ENCODE measurements around the gene KRT80.

Gene KRT80

DNA sequence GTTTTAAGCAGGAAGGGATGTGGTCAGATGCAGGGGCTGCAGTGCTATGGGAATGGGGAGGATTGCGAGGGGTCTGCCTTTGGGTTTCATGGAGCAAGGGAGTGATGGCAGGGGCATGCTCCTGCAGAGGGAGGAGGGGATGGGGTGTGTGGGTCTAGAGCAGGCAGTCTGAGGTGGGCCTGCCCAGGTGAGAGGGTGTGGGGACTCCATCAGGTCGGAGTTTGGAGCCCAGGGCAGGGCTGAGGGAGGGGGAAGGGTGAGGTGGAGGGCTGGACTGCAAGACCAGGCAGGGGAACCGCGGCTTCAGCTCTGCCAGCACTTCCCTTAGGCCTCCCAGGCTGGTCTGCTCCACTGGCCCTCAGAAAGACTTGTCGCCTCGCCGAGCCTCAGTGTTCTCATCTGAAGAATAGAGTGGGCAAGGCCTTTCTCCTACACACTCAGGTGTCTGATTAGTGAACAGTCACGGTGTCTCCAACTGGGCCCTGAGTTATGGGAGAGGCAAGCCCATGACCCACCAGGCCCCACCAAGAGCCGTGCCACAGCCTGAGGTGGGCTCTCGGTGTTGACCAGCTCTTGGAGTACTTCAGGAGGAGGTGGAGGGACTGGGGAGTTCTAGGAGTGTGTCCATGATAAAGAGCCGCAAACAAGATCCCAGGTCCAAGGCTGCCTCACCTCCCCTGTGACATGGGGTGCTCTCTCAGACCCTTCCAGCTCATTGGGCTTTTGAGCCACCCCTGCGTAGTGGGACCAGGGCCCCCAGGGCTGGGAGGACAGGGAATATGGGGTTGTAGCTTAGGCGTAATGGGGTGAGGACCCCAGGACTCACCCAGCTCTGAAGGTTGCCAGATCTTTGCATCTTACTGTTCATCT, 20.1 kb upstream of the KRT80 start:
- H2AFZ ChIP-seq = no peak overlapping the region
- H3K4me1 ChIP-seq = peaks cover 37% of the 10 kb centered on the region
- H3K9ac ChIP-seq = no peak overlapping the region
- H3K27me3 ChIP-seq (ENCODE audit: control insufficient read depth, insufficient read depth, low read length) = no peaks in the 10 kb centered on the region
- no peaks in the 10 kb centered on the region for H3K79me2 ChIP-seq
- TF ChIP-seq, protein P1, sequence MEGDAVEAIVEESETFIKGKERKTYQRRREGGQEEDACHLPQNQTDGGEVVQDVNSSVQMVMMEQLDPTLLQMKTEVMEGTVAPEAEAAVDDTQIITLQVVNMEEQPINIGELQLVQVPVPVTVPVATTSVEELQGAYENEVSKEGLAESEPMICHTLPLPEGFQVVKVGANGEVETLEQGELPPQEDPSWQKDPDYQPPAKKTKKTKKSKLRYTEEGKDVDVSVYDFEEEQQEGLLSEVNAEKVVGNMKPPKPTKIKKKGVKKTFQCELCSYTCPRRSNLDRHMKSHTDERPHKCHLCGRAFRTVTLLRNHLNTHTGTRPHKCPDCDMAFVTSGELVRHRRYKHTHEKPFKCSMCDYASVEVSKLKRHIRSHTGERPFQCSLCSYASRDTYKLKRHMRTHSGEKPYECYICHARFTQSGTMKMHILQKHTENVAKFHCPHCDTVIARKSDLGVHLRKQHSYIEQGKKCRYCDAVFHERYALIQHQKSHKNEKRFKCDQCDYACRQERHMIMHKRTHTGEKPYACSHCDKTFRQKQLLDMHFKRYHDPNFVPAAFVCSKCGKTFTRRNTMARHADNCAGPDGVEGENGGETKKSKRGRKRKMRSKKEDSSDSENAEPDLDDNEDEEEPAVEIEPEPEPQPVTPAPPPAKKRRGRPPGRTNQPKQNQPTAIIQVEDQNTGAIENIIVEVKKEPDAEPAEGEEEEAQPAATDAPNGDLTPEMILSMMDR (IDR thresholded peaks at IDR 0.05) = no peak
- H3K4me2 ChIP-seq (ENCODE audit: low read length) = no peak overlapping the region
- no peak overlapping the region for H3K27ac ChIP-seq
- H3K9me3 ChIP-seq (ENCODE audit: control insufficient read depth, low read length) = no peaks in the 10 kb centered on the region
- H3K36me3 ChIP-seq (ENCODE audit: control insufficient read depth, insufficient read depth, low read length) = no peaks in the 10 kb centered on the region
- no peak overlapping the region for H3K4me3 ChIP-seq (ENCODE audit: low read depth, low read length)

DNA sequence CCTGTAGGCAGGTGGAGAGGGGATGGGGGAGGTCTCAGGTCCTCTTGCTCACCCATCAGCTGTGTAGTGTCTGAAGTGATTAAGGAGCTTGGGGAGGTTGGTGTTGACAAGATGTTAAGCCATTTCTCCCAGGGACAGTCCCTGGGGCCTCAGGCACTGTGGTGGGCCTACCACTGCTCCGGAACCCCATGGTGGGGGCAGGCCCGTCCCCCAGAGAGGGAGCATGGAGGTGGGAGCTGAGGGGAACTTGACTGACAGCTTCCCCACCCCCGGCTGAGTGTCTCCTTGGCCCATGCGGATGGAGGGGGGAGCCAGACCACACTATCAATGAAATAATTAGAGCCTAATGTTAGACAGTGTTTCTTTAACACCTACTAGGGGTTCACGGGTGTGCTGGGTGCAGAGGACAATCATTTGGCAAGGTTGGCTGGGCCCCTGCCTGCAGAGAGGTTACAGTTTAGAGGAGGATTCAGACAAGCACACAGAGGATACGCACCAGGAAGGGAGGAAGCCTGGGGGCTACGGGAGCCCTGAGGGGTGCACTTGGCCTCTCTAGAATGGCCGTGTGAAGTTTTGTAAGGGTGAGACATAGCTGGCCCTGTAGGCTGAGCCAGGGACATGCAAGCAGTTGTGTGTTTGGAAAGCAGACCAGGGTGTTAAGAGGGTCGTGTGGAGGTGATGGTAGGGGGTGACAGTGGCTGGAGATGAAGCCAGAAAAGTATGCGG, 19.3 kb upstream of the KRT80 start:
- H3K4me1 ChIP-seq = peaks cover 29% of the 10 kb centered on the region
- no peak overlapping the region for H3K4me3 ChIP-seq (ENCODE audit: low read depth, low read length)
- H3K9ac ChIP-seq = no peak overlapping the region
- H2AFZ ChIP-seq = no peak overlapping the region
- no peak overlapping the region for H3K27ac ChIP-seq
- H3K79me2 ChIP-seq = no peaks in the 10 kb centered on the region
- H3K27me3 ChIP-seq (ENCODE audit: control insufficient read depth, insufficient read depth, low read length) = no peaks in the 10 kb centered on the region
- TF ChIP-seq, protein P1 (IDR thresholded peaks at IDR 0.05) = no peak
- H3K9me3 ChIP-seq (ENCODE audit: control insufficient read depth, low read length) = no peaks in the 10 kb centered on the region
- H3K36me3 ChIP-seq (ENCODE audit: control insufficient read depth, insufficient read depth, low read length) = no peaks in the 10 kb centered on the region
- H3K4me2 ChIP-seq (ENCODE audit: low read length) = no peak overlapping the region

DNA sequence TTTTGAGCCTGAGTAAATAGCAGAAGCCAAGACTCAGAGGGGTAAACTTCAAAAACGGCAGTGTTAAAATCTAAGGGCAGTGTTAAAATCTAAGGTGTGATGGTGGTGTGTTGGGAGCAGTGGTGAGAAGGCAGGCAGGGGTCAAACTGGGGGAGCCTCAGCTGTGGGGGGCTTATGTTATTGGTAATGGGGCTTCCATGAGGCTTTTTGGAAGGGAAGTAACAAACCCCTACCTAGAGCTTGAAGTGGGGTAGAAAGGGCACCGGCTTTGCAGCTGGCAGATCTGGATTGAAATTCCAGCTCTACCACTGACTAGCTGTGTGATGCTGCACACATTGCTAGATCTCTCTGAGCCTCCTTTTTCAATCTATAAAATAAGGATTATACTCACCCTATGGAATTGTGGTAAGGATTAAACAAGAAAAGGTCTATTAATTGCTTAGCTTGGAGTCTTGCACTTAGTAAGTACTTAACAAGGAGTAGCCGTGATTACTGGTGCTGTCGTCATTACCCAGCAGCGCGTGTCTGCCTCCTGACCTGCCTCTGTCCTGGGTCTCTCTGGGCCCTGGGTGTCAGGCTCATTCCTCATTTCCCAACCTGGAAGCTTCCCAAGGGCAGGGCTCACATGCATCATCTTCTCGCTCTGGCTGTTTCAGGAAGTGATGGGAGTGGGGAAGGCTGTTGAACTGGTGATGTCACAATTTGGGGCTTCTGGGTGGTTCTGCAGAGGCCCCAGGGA, 18.5 kb upstream of the KRT80 start:
- H3K4me1 ChIP-seq = peaks cover 21% of the 10 kb centered on the region

DNA sequence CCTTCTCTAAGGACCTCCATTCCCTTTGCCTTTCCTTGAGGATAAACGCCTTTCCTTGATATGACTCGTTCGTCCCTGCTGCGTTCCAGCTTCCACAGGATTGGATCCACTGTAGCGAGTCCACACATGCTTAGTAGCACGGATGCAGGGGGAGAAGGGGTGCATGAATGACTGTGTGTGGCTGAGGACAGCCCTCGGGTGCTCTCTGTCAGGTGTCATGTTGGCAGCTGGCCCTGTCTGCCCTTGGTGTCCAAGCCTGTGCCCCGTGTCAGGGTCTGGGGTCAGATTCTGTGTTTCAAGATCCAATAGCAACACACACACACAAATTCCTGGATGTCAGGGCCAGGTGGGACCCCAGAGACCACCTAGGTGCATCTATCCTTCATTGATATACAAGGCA, 17.5 kb upstream of the KRT80 start:
- no peak overlapping the region for H3K4me2 ChIP-seq (ENCODE audit: low read length)
- H3K79me2 ChIP-seq = no peaks in the 10 kb centered on the region
- no peak overlapping the region for H3K9ac ChIP-seq
- H3K4me3 ChIP-seq (ENCODE audit: low read depth, low read length) = no peak overlapping the region
- H3K4me1 ChIP-seq = peaks cover 14% of the 10 kb centered on the region
- H3K36me3 ChIP-seq (ENCODE audit: control insufficient read depth, insufficient read depth, low read length) = no peaks in the 10 kb centered on the region
- TF ChIP-seq, protein P1 (IDR thresholded peaks at IDR 0.05) = no peak
- H3K9me3 ChIP-seq (ENCODE audit: control insufficient read depth, low read length) = no peaks in the 10 kb centered on the region
- H2AFZ ChIP-seq = no peak overlapping the region
- no peak overlapping the region for H3K27ac ChIP-seq
- no peaks in the 10 kb centered on the region for H3K27me3 ChIP-seq (ENCODE audit: control insufficient read depth, insufficient read depth, low read length)

More for the DNA sequence above, 18.5 kb upstream of the KRT80 start:
- TF ChIP-seq, protein P1 (IDR thresholded peaks at IDR 0.05) = no peak
- no peaks in the 10 kb centered on the region for H3K27me3 ChIP-seq (ENCODE audit: control insufficient read depth, insufficient read depth, low read length)
- H3K9me3 ChIP-seq (ENCODE audit: control insufficient read depth, low read length) = no peaks in the 10 kb centered on the region
- no peaks in the 10 kb centered on the region for H3K36me3 ChIP-seq (ENCODE audit: control insufficient read depth, insufficient read depth, low read length)
- no peaks in the 10 kb centered on the region for H3K79me2 ChIP-seq
- H2AFZ ChIP-seq = no peak overlapping the region
- H3K4me3 ChIP-seq (ENCODE audit: low read depth, low read length) = no peak overlapping the region
- H3K9ac ChIP-seq = no peak overlapping the region
- no peak overlapping the region for H3K4me2 ChIP-seq (ENCODE audit: low read length)
- no peak overlapping the region for H3K27ac ChIP-seq

All from parathyroid adenoma (tissue), 2 donors.